PC-9 (cell line): Measurements from ENCODE around the gene HOXA5. TPM values are rescaled to one million over a fixed set of nuclear protein-coding genes. Genes with fewer than 3 reads are reported as not detected.
A peak's percentile ranks its signal among the peaks of the same experiment; 100 is the strongest.

Source experiments
- BruUV-seq: library from RNA; stranded (reverse); fragments of 400-500 nt; replicated peaks from 2 replicates; lab custom pipeline; 2021; lab: Mats Ljungman, UMichigan
- CTCF ChIA-PET: fragments of 300-600 bp; sonication (Branson Sonifier 250); formaldehyde crosslinking; loops from one replicate; lab custom pipeline; 2022; ENCODE audit warnings: antibody characterized with exemption; lab: Charles Lee
- POLR2A ChIA-PET: fragments of 300-600 bp; sonication (Branson Sonifier 250); formaldehyde crosslinking; loops from one replicate; lab custom pipeline; 2022; ENCODE audit warnings: antibody characterized with exemption; ENCODE audit not compliant: unreplicated experiment; lab: Charles Lee
- DNase-seq, 2 experiments: peaks; one replicate each; pipeline versions ENCODE4 v3.0.0 to v3.0.0-alpha.2; 2015 to 2022; ENCODE audit warnings: mixed read lengths in 1 of 2
- H2AFZ ChIP-seq: fragments of 200-600 bp; sonication (generic); 2 replicates; pipeline ENCODE4 v1.8.1; 2017; ENCODE audit warnings: antibody characterized with exemption
- H3F3A ChIP-seq: fragments of 200-600 bp; sonication (generic); 2 replicates; pipeline ENCODE4 v1.8.1; 2017; ENCODE audit warnings: antibody characterized with exemption, mild to moderate bottlenecking, low read depth; ENCODE audit not compliant: insufficient read depth
- H3K27ac ChIP-seq: fragments of 200-600 bp; sonication (generic); 2 replicates; pipeline ENCODE4 v1.6.1; 2016; ENCODE audit warnings: mixed run types
- H3K27me3 ChIP-seq: fragments of 200-600 bp; sonication (generic); 2 replicates; pipeline ENCODE4 v1.6.1; 2016; ENCODE audit warnings: low read depth, mixed run types; ENCODE audit not compliant: insufficient read depth
- H3K36me3 ChIP-seq: fragments of 200-600 bp; sonication (generic); 2 replicates; pipeline ENCODE4 v1.6.1; 2016; ENCODE audit warnings: low read depth, mixed run types
- H3K4me1 ChIP-seq: fragments of 200-600 bp; sonication (generic); replicated peaks from 2 replicates; pipeline ENCODE4 v1.6.1; 2016; ENCODE audit warnings: mixed run types; ENCODE audit not compliant: insufficient read depth
- H3K4me2 ChIP-seq: fragments of 200-600 bp; sonication (generic); 2 replicates; pipeline ENCODE4 v1.6.1; 2017; ENCODE audit warnings: mixed run types
- H3K4me3 ChIP-seq: fragments of 200-600 bp; sonication (generic); 2 replicates; pipeline ENCODE4 v1.6.1; 2016; ENCODE audit warnings: mixed run types
- H3K79me2 ChIP-seq: fragments of 200-600 bp; sonication (generic); 2 replicates; pipeline ENCODE4 v1.6.1; 2017; ENCODE audit warnings: low read depth, mixed run types
- H3K9me2 ChIP-seq: fragments of 200-600 bp; sonication (generic); 2 replicates; pipeline ENCODE4 v1.8.1; 2017; ENCODE audit warnings: mild to moderate bottlenecking; ENCODE audit not compliant: insufficient read depth
- H3K9me3 ChIP-seq: fragments of 200-600 bp; sonication (generic); 2 replicates; pipeline ENCODE4 v1.8.1; 2016; ENCODE audit warnings: low read depth; ENCODE audit not compliant: insufficient read depth
- H4K20me1 ChIP-seq: fragments of 200-600 bp; sonication (generic); 2 replicates; pipeline ENCODE4 v1.8.1; 2017; ENCODE audit not compliant: insufficient read depth
- EZH2 ChIP-seq: fragments of 200-600 bp; sonication (generic); IDR thresholded peaks from 2 replicates; pipeline ENCODE4 v1.8.0; 2017; ENCODE audit warnings: antibody characterized with exemption, low read depth
- intact Hi-C: fragments of 100-400 bp; cut with micrococcal nuclease; formaldehyde crosslinking; loops from one replicate; pipeline ENCODE4 v1.10.0; 2022; ENCODE audit not compliant: unreplicated experiment
- total RNA-seq: library from RNA; stranded (reverse); gene quantifications from 2 replicates; pipeline ENCODE4 v1.2.3, GENCODE V29; 2021
- TF ChIP-seq, protein P1 (sequence below): fragments of 200-600 bp; sonication (generic); conservative IDR thresholded peaks from 2 replicates; pipeline ENCODE4 v1.6.1; 2017; ENCODE audit warnings: mixed run types, antibody characterized with exemption, mild to moderate bottlenecking, moderate library complexity

HOXA5 gene
- total RNA-seq, 1 experiment from 2014 or later, result 1.0 TPM

DNA sequence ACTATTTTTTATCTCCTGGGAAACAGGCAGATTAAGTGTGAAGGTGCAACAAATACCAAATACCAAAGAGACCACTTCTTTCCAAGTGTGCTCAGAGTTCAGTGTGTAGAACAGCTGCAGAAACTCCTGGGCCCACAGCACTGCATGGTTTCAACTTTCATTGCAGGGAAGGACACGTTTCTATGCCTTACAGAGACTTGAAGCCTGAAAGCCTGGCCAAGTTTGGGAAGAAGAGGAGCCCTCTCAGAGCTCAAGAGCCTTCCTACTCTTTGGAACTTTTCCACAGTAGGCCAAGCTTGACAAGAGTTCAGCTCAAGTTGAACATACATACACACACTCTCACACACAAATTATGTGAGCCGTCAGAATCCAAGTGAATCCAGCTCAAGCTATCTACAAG lies 15.4 kb downstream of the HOXA5 start:
- Histone ChIP-seq H4K20me1 (no peaks in the 10 kb centered on the region), H3K79me2 (no peaks in the 10 kb centered on the region), H3K4me2 (no peak overlapping the region; the same call in 1 of the 2 replicates), H3K27ac (no peak overlapping the region), H2AFZ (no peak overlapping the region), H3K27me3 (no peaks in the 10 kb centered on the region), H3K4me1 (peaks cover 9% of the 10 kb centered on the region; the same call in 1 of the 2 replicates), H3K36me3 (no peaks in the 10 kb centered on the region), H3K9me2 (no peaks in the 10 kb centered on the region), H3K9me3 (no peaks in the 10 kb centered on the region), H3K4me3 (no peak overlapping the region), H3F3A (0 out of 2 replicates have a peak, but pooled peaks cover 3% of the 10 kb centered on the region)
- intact Hi-C loops, result no loop called here
- CTCF ChIA-PET, result interaction anchor here (0.6 kb wide), 1 partner anchor 446 kb away, joined by 3 read pairs; no protein-coding TSS in a partner anchor
- no peak for TF ChIP-seq EZH2
- TF ChIP-seq, protein P1, sequence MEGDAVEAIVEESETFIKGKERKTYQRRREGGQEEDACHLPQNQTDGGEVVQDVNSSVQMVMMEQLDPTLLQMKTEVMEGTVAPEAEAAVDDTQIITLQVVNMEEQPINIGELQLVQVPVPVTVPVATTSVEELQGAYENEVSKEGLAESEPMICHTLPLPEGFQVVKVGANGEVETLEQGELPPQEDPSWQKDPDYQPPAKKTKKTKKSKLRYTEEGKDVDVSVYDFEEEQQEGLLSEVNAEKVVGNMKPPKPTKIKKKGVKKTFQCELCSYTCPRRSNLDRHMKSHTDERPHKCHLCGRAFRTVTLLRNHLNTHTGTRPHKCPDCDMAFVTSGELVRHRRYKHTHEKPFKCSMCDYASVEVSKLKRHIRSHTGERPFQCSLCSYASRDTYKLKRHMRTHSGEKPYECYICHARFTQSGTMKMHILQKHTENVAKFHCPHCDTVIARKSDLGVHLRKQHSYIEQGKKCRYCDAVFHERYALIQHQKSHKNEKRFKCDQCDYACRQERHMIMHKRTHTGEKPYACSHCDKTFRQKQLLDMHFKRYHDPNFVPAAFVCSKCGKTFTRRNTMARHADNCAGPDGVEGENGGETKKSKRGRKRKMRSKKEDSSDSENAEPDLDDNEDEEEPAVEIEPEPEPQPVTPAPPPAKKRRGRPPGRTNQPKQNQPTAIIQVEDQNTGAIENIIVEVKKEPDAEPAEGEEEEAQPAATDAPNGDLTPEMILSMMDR, result no peak
- peak in 1 of 2 experiments; percentile 53 for DNase-seq
- no TSS peak for BruUV-seq
- POLR2A ChIA-PET, result no interaction called here

- H2AFZ ChIP-seq, result no peak overlapping the region
- 0 out of 2 replicates have a peak, but pooled peaks cover 3% of the 10 kb centered on the region for H3F3A ChIP-seq
- no peaks in the 10 kb centered on the region for H4K20me1 ChIP-seq
- no peaks in the 10 kb centered on the region for H3K9me3 ChIP-seq
- H3K4me3 ChIP-seq, result no peak overlapping the region
- CTCF ChIA-PET, result no interaction called here
- intact Hi-C loops, result no loop called here
- TF ChIP-seq, protein P1, result no peak
- no peak for TF ChIP-seq EZH2
- BruUV-seq, result no TSS peak
- no peak overlapping the region for H3K4me2 ChIP-seq
- H3K9me2 ChIP-seq, result no peaks in the 10 kb centered on the region
- POLR2A ChIA-PET, result no interaction called here
- peaks cover 9% of the 10 kb centered on the region; the same call in 1 of the 2 replicates for H3K4me1 ChIP-seq
- H3K79me2 ChIP-seq, result no peaks in the 10 kb centered on the region
- no peak for DNase-seq
- peaks cover 8% of the 10 kb centered on the region; the same call in 1 of the 2 replicates for H3K36me3 ChIP-seq
- no peak overlapping the region for H3K27ac ChIP-seq
- no peaks in the 10 kb centered on the region for H3K27me3 ChIP-seq
Measured at GRCh38 chr7:27126596-27127327, 16.7 kb downstream of the HOXA5 start.

DNA sequence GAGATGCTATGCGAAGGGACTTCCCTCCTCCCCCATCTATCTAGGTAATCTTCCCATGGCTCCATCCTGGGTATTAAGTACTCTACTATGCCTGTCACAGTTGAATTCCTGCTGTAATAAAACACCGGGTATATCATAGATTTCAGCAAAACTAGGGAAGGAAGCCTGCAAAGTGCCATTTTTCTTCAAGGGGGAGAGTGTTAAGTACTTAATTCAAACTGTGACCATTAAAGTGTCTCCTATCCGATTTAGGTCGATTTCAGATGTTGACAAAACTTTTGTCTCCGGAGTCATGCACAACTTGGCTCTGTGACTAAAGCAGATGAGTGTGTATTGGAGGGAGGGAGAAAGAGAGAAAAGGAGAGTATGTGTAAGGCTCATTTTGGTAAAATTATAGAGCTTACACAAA lies 17.5 kb downstream of the HOXA5 start:
- intact Hi-C loops, result no loop called here
- POLR2A ChIA-PET, result no interaction called here
- Histone ChIP-seq H3K27ac (no peak overlapping the region), H3K4me1 (peaks cover 9% of the 10 kb centered on the region; the same call in 1 of the 2 replicates), H3K9me3 (no peaks in the 10 kb centered on the region), H2AFZ (no peak overlapping the region), H3K79me2 (no peaks in the 10 kb centered on the region), H3K27me3 (no peaks in the 10 kb centered on the region), H3K4me2 (no peak overlapping the region), H4K20me1 (no peaks in the 10 kb centered on the region), H3F3A (0 out of 2 replicates have a peak, but pooled peaks cover 3% of the 10 kb centered on the region), H3K36me3 (peaks cover 8% of the 10 kb centered on the region; the same call in 1 of the 2 replicates), H3K4me3 (no peak overlapping the region), H3K9me2 (no peaks in the 10 kb centered on the region)
- no peak for DNase-seq
- no peak for TF ChIP-seq EZH2
- TF ChIP-seq, protein P1, result no peak
- BruUV-seq, result no TSS peak
- CTCF ChIA-PET, result no interaction called here
